GF-D8 (cell line): ENCODE data around the gene CUTA.

Experiments
- DNase-seq: peaks from one replicate; lab custom pipeline; 2025; lab: John Stamatoyannopoulos, UW

The CUTA gene

DNA sequence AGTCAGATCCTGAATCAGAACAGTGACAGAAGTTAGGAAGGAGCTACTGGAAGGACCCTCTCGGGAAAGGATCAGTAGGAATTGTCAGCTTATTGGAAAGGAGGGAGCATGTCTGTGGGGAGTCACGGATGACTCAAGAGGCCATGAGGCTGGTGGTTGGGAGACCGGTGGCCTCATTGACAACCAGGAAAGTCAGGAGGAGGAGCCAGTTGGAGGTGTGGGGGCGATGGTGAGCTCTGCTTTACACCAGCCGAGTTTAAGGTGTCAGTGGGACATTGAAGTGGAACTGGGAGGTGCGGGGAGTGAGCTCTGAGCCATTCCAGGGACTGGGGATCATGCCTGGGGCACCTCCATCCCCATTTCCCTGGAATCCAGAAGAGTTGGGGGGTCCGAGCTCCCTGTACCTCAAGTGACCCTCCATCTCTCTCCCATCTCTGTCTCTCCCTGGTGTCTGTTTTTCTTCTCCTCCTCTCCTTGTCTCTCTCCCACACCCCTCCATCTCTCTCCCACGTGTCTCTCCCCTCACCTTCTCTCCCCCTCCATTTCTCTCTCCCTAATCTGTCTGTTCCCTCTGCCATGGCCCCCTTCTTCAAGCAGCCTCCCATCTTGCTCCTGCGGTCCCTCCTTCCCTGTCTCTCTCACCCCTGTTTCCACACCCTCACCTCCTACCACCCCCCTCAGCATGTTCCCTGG is 22.2 kb upstream of the CUTA start:
- DNase-seq: no peak

DNA sequence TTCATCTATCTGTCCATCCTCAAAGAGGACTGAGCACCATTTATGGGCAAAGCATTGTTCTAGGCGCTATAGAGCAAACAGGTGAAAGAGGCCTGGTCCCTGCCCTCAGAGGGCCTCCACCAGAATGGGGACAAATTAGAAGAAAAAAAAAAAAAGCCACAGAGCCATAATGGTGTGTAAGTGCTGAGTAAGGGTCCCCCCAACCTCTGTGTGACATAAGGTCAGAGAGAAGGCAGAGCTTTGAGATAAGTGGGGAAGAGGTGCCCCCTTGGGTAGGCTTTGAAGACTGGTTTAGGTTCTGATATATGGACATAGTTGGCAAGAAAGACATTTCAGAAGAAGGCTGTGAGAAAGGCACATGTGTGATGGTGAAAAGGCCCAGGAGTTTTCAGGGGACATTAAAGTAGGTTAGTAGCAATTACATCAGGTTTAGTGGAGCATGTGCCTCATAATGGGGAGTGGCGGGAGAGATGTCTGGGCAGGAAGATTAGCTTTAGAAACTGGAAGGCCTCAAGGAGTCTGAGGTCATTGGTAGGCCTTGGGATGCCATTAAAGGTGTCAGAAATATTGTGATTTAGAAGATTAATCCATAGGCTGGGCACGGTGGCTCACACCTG is 21.2 kb upstream of the CUTA start:
- DNase-seq: no peak

DNA sequence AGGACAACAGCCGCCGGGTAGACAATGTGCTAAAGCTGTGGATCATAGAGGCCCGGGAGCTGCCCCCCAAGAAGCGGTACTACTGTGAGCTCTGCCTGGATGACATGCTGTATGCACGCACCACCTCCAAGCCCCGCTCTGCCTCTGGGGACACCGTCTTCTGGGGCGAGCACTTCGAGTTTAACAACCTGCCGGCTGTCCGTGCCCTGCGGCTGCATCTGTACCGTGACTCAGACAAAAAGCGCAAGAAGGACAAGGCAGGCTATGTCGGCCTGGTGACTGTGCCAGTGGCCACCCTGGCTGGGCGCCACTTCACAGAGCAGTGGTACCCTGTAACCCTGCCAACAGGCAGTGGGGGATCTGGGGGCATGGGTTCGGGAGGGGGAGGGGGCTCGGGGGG is 19.8 kb upstream of the CUTA start:
- DNase-seq: no peak

DNA sequence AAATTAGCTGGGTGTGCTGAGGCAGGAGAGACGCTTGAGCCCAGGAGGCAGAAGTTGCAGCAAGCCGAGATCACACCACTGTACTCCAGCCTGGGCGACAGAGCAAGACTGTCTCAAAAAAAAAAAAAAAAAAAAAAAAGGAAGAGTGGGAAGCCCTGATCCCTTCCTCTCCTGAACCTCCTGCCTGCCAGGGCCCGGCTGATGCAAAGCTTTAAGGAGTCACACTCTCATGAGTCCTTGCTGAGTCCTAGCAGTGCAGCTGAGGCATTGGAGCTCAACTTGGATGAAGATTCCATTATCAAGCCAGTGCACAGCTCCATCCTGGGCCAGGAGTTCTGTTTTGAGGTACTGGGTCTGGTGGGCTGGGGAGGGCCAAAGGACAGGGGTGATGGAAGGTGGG is 17.1 kb upstream of the CUTA start:
- no peak for DNase-seq

DNA sequence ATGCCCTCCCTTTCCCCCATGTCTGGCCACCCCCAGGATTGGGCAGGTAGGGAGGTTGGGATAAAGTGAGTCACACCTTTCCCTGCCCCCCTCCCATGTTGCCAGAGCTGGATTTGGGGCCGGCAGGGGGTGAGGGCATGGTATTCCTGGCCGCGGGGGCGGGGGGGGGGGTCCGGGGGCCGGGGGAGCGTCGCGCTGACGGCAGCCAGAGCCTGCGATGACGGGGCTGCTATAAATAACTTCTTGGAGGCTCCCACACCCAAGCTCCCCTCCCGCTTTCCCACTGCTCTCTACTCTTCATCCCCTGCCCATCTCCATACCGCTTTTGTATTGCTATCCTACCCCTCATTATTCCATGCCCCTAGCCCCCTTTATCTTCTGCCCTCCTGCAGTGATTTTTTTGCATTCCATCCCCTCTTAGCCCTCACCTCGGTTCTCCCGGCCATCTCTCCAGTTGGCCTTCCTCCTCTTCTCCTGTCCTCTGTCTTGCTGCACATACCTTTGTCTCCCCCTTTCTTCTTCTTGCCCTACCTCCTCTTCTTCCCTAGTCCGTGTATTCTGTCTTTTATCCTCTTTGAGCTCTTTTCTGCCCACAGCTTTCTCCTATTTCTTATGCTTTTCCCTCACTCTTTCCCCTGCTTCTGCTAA is 15.8 kb upstream of the CUTA start:
- DNase-seq: no peak

DNA sequence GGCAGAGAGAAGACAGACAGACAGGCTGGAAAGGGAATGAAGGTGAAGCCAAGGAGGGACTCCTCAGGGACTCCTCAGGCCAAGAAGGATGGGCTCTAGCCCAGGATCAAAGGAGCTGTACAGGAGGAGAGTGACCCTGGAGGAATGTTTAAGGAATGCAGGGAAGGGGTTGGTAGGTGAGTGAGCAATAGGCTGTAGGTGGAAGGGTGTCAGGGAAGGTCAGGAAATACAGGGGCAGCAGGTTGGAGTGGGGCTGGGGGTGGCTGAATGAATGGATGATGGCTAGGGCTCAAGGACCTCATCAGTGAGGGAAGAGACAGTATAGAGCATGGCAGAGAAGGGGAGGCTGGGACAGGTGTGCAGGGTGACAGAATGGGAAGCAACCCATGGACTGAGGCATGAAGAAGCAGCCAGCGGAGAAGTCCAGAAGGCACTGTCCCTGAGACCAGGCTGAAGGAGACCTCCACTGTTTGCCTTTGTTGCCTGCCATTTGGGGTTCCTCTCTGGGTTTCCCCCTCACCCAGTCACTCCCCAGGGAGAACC is 15.2 kb upstream of the CUTA start:
- DNase-seq: no peak

- DNase-seq: no peak
These were observed 14.6 kb upstream of the CUTA start for GRCh38 chr6:33432546-33432945.

DNA sequence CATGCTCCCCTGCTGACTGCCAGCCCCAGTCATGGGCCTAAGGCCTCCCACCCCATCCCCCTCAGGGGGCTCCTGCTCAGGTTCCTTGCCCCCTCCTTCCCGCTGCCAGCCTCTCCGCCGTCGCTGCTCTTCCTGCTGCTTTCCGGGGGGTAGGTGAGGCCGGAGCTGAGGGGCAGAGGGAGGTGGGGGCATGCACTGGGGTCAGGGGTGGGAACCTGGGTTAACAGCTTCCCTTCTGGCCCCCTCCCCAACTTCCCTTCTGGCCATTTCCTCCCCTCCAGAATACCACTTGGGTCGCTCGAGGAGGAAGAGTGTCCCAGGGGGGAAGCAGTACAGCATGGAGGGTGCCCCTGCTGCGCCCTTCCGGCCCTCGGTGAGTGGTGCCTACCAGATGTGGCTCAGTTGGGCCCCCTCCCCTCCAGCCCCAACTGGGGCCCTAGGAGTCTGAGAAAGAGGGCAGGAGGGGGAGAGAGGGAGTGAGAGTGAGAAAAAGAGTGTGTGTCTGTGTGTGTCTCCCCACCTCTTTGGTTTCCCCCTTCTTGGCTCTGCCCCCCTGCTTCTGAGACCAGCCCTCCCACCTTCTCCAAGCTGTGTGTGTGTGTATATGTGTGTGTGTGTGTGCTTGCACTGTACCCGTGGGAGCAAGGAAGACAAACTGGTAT is 14.1 kb upstream of the CUTA start:
- DNase-seq: peak; percentile 58

DNA sequence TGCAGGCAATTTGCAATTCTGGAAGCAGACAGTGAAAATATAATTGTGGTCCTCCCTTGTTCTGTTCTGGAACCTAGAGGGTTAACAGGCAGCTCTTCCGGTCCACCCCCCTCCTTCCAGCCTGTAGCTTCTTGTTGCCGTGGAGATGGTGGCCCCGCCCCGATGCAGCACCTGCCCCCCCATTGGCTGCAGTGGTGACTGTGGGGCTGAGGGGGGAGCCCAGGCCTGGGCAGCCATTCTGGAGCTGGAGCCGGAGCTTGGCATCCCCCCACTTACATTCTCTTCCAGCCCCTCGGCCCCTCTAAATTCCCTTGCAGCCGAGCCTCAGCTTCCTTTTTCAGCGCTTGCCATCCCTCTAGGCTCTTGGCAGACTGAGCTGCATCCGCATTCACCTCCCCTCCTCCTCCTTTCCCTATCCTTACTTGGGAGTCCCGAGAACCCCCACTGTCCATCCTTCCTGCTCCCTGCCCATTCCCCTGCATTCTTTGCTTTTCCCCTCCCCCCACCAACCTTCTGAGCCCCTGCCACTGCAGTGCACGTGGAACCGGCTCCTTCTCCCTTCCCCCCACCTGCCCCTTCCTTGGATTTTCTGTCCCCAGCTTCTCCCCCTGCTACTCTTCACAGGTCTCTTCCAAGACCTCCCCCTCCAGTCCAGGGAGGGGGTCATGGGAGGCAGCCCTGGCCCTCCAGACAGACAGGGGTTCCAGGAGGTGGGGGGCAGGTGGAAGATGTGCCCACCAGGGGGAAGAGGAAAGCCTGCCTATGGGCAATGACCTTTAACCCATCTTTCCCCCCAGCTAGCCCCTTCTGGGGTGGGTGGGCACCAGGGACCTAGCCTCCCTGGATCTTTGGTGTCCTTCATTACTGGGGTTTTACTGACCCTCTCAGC is 13.3 kb upstream of the CUTA start:
- DNase-seq: peak; percentile 43

DNA sequence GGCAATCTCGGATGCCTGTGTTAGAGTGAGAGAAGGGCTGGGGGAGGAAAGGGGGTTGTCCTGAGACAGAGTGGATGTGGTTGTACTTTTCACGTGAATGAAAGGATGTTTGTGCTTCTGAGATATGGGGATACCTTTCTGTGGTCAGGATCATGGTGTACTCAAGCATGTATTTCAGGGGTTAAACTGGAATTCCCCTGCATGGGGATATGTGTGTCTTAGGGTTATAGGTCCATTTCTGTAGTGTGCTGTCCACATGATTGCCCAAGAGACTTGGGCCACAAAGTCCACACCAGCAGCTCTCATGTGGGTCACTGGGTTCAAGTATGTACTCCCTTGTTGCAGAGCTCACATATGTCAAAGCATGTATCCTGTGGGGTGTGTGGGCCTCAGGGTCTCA is 12.4 kb upstream of the CUTA start:
- no peak for DNase-seq

GRCh38 chr6:33429750-33430052 is 11.8 kb upstream of the CUTA start:
- DNase-seq: no peak

DNA sequence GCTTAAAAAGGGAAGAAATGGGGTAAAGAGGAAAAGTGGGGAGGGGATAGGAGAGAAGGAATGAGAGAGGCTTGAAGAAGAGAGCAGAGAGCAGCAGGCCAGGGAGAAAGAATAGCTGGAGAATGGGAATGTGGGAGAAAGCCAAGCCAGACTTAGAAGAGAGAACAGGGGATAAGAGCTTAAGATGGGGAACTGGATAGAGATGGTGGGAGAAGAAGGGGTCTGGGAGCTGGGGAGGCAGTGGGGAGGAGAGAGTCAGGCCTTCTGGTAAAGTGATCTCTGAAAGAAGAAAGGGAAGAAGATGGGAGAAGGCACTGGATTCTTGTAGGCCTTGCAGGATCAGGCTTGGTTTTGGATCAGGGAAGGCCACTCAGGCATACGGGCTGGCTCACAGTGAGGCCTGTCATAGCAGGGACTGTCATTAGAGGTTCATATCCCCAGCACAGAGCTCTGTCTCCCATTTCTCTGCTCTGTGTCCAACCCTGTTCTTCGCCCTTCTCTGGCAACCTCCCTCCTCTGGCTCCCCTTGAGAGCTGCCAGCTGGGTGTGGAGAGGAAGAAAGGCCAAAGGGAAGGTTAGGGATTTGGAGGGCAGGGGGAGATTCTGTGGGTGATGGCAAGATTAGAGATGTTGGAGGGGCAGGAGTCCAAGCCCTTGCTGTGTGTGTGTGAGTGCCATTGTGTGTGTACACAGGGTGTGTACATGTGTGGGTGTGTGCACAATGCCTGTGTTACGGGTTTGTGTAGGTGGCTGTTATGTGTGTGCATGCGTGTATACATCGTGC is 11.3 kb upstream of the CUTA start:
- no peak for DNase-seq

DNA sequence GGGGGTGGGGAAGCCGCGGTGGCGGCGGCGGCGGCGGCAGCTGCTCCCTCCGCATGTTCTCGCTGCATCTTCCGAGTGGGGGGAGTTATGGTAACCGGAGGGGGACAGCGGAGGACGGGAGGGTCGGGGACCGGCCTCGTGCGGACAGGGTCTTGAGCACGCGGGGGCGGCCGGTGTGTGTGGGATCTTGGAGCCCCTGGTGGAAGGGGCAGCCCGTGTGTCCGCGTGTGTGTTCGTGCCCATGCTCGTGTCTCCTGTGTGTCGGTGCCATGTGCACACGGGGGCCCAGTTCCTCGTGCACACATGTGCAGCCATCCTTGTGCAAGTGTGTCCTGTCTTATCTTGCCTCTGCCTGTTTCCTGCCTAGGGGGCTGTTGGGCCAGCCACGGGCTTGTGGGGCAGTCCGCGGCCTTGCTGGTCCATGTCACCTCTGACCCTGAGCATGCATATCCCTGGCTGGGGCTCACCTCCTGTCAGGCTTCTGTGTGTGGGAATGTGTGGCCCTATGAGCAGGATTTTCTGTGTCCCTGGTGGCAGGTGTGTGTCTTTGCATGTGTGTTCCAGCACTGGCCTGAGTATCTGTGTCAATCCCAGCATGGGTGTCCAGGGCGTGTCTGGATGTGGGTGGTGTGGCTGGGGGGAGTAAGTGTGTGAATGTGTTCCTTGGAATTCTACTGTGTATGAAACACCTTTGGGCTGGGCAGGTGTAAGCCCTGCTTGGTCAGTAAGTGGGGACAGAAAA is 10.5 kb upstream of the CUTA start:
- DNase-seq: peak; percentile 46

- no peak for DNase-seq
These were observed 9.8 kb upstream of the CUTA start for GRCh38 chr6:33427585-33428223.

DNA sequence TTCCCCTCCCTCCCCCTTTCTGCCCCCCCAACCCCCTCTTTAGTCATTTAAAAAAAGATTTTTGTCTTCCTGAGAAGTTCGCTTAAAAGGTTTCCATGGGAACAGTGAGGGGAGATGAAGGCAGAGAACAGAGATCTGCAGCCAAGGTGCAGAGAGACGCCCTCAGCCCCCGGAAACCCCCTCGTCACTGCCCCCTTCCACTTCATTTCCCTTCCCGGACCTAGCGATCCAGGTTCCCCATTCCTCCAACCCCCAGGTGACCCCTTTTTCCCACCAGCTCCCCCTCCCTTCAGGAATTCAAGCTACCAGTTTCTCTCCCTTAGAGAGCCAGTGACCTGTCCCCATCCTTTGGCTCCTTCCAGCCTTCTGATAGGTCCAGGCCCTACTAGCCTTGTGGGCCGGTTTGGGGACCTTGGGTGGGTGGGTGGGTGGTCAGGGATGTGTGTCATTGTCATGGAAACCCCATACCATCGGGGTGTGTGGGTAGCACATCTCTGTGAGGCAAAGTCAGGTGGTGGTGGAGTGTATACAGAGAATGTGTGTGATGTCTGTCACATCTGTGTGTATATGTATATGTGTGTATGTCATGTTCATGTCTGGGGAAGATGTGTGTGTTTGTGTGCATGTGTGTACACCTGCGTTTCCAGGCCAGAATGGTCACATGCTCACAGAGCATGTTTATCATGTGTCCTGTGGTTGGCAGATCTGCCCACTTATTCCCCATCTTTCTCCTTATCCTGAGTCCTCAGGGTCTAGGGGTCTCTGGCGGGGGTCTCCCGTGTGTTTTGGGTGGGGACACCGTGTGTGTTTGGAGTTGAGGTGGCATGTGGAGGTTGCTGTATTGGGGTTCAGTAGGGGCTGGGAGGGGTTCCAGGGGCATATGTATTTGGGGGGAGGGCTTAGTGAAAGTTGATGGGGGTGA is 8.9 kb upstream of the CUTA start:
- DNase-seq: no peak

DNA sequence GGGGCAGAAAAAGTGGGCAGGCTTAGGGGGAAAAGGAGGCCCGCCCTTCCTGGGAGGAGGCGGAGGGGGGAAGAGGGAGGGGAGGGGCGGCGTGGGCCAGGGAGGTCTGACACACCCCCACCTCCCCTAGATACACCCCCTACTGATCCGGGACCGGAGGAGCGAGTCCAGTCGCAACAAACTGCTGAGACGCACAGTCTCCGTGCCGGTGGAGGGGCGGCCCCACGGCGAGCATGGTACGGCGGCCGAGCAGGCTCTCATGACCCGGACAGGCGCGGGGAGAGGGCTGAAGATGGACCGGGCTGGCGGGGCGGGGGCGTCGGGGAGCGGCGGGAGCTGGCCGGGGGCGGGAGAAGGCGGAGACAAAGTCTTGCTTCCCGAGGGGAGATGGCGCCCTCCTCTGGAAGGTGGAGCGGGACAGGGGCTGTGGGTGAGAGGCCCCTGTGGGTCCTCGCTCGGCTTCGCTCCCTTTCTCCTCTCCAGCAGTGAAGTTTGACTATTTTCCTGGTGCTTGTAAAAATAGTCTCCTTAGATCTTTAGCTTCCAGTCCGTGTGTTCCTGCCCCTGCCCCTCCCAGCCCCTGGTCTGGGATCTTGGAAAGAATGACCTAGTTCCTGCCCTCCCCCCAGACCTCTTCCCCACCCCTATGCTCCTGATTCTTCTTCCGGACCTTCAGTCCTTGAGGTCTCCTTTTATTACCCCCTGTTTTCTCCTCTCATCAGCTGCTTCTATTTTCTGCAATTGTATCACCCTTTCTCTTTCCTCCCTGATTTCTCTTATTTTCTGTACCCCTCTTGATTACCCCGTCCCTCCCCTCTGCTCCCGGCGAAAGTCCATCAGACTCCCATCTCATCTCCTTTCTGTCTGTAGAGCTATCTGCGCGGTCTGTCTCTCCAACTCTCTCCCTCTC is 8.0 kb upstream of the CUTA start:
- DNase-seq: peak; percentile 68

GRCh38 chr6:33424855-33425667 is 7.2 kb upstream of the CUTA start:
- no peak for DNase-seq
